Ovary (tissue), 9 donors: Measurements from ENCODE around the gene NBEA. TPM values are rescaled to one million over a fixed set of nuclear protein-coding genes. Genes with fewer than 3 reads are reported as not detected.

Experiments used
- DNase-seq, 5 donors: peaks; one replicate each; pipeline ENCODE4 v3.0.0-alpha.2; 2019 to 2020
- H3K27ac ChIP-seq, 2 donors: fragments of 200-600 bp; one replicate each; pipeline versions ENCODE4 v1.5.1 to v1.8.0; 2019 to 2022
- H3K27me3 ChIP-seq: fragments of 200-600 bp; one replicate; pipeline ENCODE4 v1.8.0; 2022
- H3K36me3 ChIP-seq: fragments of 200-600 bp; sonication (generic); one replicate; pipeline ENCODE4 v1.5.1; 2019
- H3K4me1 ChIP-seq: one replicate; pipeline ENCODE4 v1.8.1; 2013; ENCODE audit warnings: mild to moderate bottlenecking, moderate library complexity; ENCODE audit not compliant: insufficient read depth
- H3K4me3 ChIP-seq: fragments of 200-600 bp; sonication (generic); one replicate; pipeline ENCODE4 v1.5.1; 2017
- H3K9me3 ChIP-seq, 2 donors: fragments of 200-600 bp in 1 of 2; sonication (generic) in 1 of 2; one replicate each; pipeline versions ENCODE4 v1.5.1 to v1.8.1; 2013 to 2019; ENCODE audit warnings: mild to moderate bottlenecking in 1 of 2, moderate library complexity in 1 of 2
- EP300 ChIP-seq: sonication (generic); formaldehyde crosslinking; IDR thresholded peaks from one replicate; pipeline ENCODE4 v1.6.1; 2017; ENCODE audit warnings: antibody characterized with exemption
- POLR2A ChIP-seq: fragments of 450-650 bp; IDR thresholded peaks from one replicate; pipeline ENCODE4 v1.6.1; 2017; ENCODE audit warnings: antibody characterized with exemption, mild to moderate bottlenecking, moderate library complexity
- WGBS, 3 donors: extraction: QIAGEN DNeasy Blood & Tissue Kit in 1 of 3; methylation state at CpG; one replicate each; pipeline versions ENCODE4 v1.1.5 to v1.1.7; 2013 to 2017; 5-methylcytosine and 5-hydroxymethylcytosine counted together
- intact Hi-C, 4 donors: fragments of 100-400 bp; cut with DNase I; formaldehyde crosslinking; loops; one replicate each; pipeline versions ENCODE4 v1.11.0 to v1.15.1; 2022 to 2023
- polyA plus RNA-seq, 2 donors: library from polyadenylated mRNA; stranded (reverse); fragments of 200-250 nt in 1 of 2; fragments of 350-450 nt in 1 of 2; fragmentation: Illumina TruSeq in 1 of 2; extraction: RNeasy Lipid Tissue Mini Kit (QIAGEN cat#74804) in 1 of 2; gene quantifications; one replicate each; pipeline ENCODE4 v1.2.3, GENCODE V29; 2013 to 2014
- total RNA-seq, 7 donors: library from RNA; depleted of rRNA in 2 of 7; stranded (reverse); fragments of >200 nt in 2 of 7; fragmentation: NEBNext Ultra II Directional in 3 of 7; extraction: Animal tissue kit (Norgen Biotek cat#: 25700) in 3 of 7; gene quantifications; one replicate each; pipeline versions ENCODE4 v1.1.0 to v1.2.4, GENCODE V29; 2016 to 2023
- TF ChIP-seq, protein P1 (sequence below), 3 donors: fragments of 450-650 bp in 2 of 3; fragments of 200-600 bp in 1 of 3; IDR thresholded peaks; one replicate each; pipeline versions ENCODE4 v1.5.1 to v1.8.0; 2016 to 2022; ENCODE audit warnings: antibody characterized with exemption in 3 of 3, mild to moderate bottlenecking in 1 of 3
- donor health status: DM: no; HTN: no; CAD: no; lungs with moderate emphysema.
- donor health status: DM: no; HTN: no; CAD: no.
- donor health status: Bipolar disorder and iron deficiency.
- donor health status: DM: yes; HTN: yes; CAD: no.
- donor health status: DM: no; HTN: no; CAD: no.
- donor health status: DM: yes; HTN: yes; CAD: no.

Gene NBEA
- total and polyA plus RNA-seq, 9 donors: 5.8 to 18.9 (median 16.0) TPM

DNA sequence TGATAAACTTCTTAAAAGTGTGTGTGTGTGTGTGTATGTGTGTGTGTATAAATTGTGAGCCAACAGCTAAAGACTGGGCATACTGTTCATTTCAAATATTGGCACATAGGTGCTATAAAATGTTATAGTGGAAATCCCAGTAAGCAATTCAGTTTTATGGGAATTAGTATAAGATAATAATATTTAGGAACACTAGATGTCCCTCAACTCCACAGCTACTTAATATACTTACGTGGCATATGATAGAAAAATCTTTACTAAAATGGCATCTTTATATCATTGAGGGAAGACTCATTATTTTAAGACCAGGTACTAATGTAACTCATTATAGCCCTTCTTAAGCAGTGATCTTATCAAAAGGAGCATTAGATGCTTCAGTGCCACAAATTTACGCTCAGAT is 268.2 kb downstream of the NBEA start:
- no peaks in the 10 kb centered on the region for H3K4me1 ChIP-seq
- H3K9me3 ChIP-seq: no peaks in the 10 kb centered on the region
- intact Hi-C loops: no loop called here
- DNase-seq: no peak
- H3K27me3 ChIP-seq: no peaks in the 10 kb centered on the region
- no peak overlapping the region for H3K4me3 ChIP-seq
- H3K27ac ChIP-seq: no peak overlapping the region
- no peaks in the 10 kb centered on the region for H3K36me3 ChIP-seq
- TF ChIP-seq EP300 (no peak), POLR2A (no peak)
- TF ChIP-seq, protein P1, sequence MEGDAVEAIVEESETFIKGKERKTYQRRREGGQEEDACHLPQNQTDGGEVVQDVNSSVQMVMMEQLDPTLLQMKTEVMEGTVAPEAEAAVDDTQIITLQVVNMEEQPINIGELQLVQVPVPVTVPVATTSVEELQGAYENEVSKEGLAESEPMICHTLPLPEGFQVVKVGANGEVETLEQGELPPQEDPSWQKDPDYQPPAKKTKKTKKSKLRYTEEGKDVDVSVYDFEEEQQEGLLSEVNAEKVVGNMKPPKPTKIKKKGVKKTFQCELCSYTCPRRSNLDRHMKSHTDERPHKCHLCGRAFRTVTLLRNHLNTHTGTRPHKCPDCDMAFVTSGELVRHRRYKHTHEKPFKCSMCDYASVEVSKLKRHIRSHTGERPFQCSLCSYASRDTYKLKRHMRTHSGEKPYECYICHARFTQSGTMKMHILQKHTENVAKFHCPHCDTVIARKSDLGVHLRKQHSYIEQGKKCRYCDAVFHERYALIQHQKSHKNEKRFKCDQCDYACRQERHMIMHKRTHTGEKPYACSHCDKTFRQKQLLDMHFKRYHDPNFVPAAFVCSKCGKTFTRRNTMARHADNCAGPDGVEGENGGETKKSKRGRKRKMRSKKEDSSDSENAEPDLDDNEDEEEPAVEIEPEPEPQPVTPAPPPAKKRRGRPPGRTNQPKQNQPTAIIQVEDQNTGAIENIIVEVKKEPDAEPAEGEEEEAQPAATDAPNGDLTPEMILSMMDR (IDR thresholded peaks at IDR 0.05): no peak
- 71 to 75% (median 75%) methylated on average over 2 of the region's 2 CpGs for WGBS, 3 donors

DNA sequence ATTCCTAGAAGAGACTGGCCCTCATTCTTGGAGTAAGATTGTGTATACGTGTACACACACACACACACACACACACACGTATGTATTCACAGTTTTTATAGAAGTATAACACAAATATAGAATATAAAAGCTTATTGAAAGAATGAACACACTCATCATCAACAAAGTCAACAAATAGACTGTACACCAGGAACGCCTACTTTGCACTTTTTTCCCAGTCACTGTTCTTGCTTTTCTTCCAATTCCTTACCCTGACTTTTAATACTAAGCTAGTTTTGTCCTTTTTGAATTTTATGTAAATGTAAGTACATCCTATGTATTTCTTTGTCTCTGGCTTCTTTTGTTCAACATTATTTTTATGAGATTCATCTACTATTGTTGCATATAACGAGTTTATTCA is 269.9 kb downstream of the NBEA start:
- Histone ChIP-seq H3K4me3 (no peak overlapping the region), H3K4me1 (no peaks in the 10 kb centered on the region), H3K27ac (no peak overlapping the region), H3K9me3 (no peaks in the 10 kb centered on the region), H3K27me3 (no peaks in the 10 kb centered on the region), H3K36me3 (no peaks in the 10 kb centered on the region)
- WGBS, 3 donors: 94 to 95% (median 94%) methylated on average over 4 of the region's 4 CpGs
- TF ChIP-seq, protein P1 (IDR thresholded peaks at IDR 0.05): no peak
- TF ChIP-seq POLR2A: no peak
- no peak for TF ChIP-seq EP300
- intact Hi-C loops: no loop called here
- no peak for DNase-seq

DNA sequence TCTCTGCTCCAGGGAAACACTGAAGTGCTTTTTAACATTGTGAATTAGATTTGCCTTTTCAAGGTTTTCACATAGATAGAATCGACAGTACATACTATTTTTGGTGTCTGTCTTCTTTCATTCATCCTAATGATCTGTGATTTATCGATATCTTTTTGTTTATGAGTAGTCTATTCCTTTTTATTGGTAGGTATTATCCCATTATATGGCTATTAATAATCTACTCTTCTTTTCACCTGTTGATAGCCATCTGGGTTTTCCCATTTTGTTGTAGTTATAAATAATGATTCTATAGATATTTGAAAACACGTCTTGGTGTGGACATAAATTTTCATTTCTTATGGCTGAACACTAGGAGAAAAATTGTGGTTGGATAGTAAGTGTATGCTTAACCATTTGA is 271.8 kb downstream of the NBEA start:
- H3K4me3 ChIP-seq: no peak overlapping the region

DNA sequence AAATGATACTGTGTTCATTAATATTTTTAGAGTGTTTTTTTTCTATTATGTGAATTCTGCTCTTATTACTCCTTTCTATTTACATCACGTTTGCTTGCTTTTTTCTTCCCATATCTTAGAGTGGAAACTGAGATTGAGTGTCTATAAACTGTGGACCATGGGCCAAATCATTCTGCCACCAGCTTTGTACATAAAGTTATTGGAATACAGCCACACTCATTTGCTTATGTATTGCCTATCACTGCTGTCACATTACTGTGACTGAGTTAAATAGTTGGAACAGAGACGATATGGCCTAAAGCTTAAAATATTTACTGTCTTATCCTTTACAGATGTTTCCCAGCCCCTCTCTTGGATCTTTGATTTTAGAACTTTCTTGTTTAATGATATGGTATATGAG is 274.1 kb downstream of the NBEA start:
- Histone ChIP-seq H3K4me1 (no peaks in the 10 kb centered on the region), H3K4me3 (no peak overlapping the region), H3K27ac (no peak overlapping the region), H3K36me3 (no peaks in the 10 kb centered on the region), H3K9me3 (no peaks in the 10 kb centered on the region), H3K27me3 (no peaks in the 10 kb centered on the region)
- no peak for DNase-seq
- TF ChIP-seq EP300 (no peak), POLR2A (no peak)
- TF ChIP-seq, protein P1 (IDR thresholded peaks at IDR 0.05): no peak
- intact Hi-C loops: no loop called here
- 56 to 67% (median 58%) methylated on average over 2 of the region's 2 CpGs for WGBS, 3 donors

More for the DNA sequence above, 271.8 kb downstream of the NBEA start:
- Histone ChIP-seq H3K9me3 (no peaks in the 10 kb centered on the region), H3K4me1 (no peaks in the 10 kb centered on the region), H3K27me3 (no peaks in the 10 kb centered on the region), H3K27ac (no peak overlapping the region), H3K36me3 (no peaks in the 10 kb centered on the region)
- WGBS, 3 donors: 92 to 95% (median 94%) methylated on average over 3 of the region's 3 CpGs
- TF ChIP-seq, protein P1 (IDR thresholded peaks at IDR 0.05): no peak
- TF ChIP-seq EP300 (no peak), POLR2A (no peak)
- DNase-seq: no peak
- intact Hi-C loops: loop anchor here in 1 of 4 donors (2.0 kb wide), 1 partner anchor 73 kb away; no protein-coding TSS in a partner anchor

DNA sequence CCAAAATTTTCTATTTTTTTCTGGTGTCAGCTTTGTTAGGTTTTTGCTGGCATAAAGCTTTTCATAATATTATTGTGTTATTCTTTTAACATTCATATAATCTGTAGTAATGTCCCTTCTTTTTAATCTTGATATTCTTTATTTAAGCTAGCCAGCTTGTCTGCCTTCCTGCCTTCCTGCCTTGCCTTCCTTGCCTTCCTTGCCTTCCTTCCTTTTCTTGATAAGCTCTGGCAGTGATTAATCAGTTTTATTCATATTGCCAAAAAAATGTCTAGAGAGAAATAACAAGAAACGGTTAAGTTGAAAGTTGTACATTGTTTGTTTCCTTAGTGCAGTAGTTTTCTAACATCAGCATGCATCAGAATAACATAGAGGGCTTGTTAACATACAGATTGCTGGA is 277.0 kb downstream of the NBEA start:
- WGBS, 3 donors: 55 to 72% (median 63%) methylated on average over 1 of the region's 1 CpG
- Histone ChIP-seq H3K4me3 (no peak overlapping the region), H3K36me3 (no peaks in the 10 kb centered on the region), H3K4me1 (no peaks in the 10 kb centered on the region), H3K27me3 (no peaks in the 10 kb centered on the region), H3K27ac (no peak overlapping the region), H3K9me3 (peaks cover 0 to 3% of the 10 kb centered on the region in 2 donors)
- intact Hi-C loops: no loop called here
- no peak for DNase-seq
- TF ChIP-seq POLR2A: no peak
- TF ChIP-seq, protein P1 (IDR thresholded peaks at IDR 0.05): no peak
- no peak for TF ChIP-seq EP300
